NCI-H345 (cell line): ENCODE measurements around the gene ATG9A.
"Not testable (repeated sequence)": the region's sequence is repeated elsewhere in the genome, so short reads cannot be mapped to it uniquely, and the experiment has no call there.

Experiments used
- DNase-seq: peaks from one replicate; lab custom pipeline; 2025; lab: John Stamatoyannopoulos, UW

Gene ATG9A

DNA sequence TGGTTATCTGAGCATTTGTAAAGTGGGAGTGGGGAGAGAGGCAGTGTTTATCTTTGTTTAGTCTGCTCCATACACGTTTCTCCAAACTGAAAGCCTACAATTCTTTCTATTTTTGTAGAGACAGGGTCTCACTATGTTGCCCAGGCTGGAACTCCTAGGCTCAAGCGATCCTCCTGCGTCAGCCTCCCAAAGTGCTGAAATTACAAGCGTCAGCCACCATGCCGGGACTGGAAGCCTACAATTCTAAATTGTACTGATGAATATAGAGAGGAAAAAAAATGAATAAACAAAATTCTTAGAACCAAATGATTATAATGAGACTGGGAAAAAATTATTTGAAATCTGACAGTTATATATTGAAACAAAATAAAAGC lies 24.3 kb downstream of the ATG9A start:
- no peak for DNase-seq

GRCh38 chr2:219204425-219205164 lies 24.8 kb downstream of the ATG9A start:
- DNase-seq, result no peak

GRCh38 chr2:219201331-219201730 lies 28.1 kb downstream of the ATG9A start:
- not testable (repeated sequence) for DNase-seq

DNA sequence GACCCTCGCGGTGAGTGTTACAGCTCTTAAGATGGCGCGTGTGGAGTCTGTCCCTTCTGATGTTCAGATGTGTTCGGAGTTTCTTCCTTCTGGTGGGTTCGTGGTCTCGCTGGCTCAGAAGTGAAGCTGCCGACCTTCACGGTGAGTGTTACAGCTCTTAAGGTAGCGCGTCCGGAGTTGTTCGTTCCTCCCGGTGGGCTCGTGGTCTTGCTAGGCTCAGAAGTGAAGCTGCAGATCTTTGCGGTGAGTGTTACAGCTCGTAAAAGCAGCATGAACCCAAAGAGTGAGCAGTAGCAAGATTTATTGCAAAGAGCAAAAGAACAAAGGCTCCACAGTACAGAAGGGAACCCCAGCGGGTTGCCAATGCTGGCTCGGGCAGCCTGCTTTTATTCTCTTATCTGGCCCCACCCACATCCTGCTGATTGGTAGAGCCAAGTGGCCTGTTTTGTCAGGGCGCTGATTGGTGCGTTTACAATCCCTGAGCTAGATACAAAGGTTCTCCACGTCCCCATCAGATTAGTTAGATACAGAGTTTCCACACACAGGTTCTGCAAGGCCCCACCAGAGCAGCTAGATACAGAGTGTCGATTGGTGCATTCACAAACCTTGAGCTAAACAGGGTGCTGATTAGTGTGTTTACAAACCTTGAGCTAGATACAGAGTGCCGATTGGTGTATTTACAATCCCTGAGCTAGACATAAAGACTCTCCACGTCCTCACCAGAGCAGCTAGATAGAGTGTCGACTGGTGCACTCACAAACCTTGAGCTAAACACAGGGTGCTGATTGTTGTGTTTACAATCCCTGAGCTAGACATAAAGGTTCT lies 28.7 kb downstream of the ATG9A start:
- DNase-seq, result not testable (repeated sequence)

- no peak for DNase-seq
Observed at GRCh38 chr2:219199470-219200211, 29.8 kb downstream of the ATG9A start.

GRCh38 chr2:219198974-219199373 lies 30.5 kb downstream of the ATG9A start:
- no peak for DNase-seq

GRCh38 chr2:219197388-219197787 lies 32.0 kb downstream of the ATG9A start:
- DNase-seq, result no peak

- DNase-seq, result no peak
Observed at GRCh38 chr2:219186754-219187456, 42.5 kb downstream of the ATG9A start.

DNA sequence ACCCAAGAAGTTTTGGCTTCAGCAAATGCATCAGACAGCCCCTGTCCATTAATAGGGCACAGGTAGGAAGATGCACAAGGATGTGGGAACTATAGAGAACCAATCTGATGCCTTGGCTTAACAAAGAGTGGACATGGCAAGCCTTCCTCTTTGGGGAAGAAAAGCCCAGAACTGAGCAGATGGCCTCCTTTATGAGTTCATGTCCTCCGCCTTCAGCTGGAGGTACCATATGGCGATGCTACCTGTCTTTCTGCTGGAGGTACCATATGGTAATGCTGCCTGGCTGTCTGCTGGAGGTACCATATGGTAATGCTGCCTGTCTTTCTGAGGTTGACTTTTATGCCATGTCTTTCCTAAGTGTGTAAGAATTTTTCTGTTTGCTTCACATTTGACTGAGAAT lies 45.3 kb downstream of the ATG9A start:
- no peak for DNase-seq

DNA sequence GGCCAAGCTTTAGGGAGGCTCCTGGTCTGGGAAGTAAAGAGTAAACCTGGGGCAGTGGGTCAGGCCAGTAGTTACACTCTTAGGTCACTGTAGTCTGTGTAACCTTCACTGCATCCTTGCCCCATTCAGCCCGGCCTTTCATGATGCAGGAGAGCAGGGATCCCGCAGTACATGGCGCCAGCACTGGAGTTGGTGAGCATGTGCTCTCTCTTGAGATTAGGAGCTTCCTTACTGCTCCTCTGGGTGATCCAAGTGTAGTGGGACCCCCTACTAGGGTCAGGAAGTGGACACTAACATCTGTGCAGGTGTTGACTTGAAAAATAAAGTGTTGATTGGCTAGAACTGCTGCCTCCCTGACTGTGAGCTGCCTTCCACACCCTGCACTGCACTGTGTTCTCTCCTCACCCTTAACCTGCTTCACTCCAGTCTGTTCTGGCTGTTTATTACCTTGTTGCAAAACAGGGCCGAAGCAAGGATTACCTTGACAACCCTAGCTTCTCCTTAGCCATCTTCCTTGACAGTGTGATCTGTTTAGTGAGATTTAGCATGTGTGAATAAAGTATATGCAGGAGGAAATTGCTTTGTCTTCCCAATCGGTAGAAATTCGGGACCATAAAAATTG lies 46.2 kb downstream of the ATG9A start:
- no peak for DNase-seq

DNA sequence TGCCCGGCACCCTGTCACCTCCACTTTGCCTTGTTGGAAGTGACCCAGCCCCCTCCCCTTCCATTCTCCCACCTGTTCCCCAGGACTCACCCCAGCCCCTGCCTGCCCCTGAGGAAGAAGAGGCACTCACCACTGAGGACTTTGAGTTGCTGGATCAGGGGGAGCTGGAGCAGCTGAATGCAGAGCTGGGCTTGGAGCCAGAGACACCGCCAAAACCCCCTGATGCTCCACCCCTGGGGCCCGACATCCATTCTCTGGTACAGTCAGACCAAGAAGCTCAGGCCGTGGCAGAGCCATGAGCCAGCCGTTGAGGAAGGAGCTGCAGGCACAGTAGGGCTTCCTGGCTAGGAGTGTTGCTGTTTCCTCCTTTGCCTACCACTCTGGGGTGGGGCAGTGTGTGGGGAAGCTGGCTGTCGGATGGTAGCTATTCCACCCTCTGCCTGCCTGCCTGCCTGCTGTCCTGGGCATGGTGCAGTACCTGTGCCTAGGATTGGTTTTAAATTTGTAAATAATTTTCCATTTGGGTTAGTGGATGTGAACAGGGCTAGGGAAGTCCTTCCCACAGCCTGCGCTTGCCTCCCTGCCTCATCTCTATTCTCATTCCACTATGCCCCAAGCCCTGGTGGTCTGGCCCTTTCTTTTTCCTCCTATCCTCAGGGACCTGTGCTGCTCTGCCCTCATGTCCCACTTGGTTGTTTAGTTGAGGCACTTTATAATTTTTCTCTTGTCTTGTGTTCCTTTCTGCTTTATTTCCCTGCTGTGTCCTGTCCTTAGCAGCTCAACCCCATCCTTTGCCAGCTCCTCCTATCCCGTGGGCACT lies 46.9 kb downstream of the ATG9A start:
- DNase-seq, result no peak

GRCh38 chr2:219181531-219181930 lies 47.9 kb downstream of the ATG9A start:
- DNase-seq, result no peak

- DNase-seq, result no peak
Observed at GRCh38 chr2:219180961-219181360, 48.5 kb downstream of the ATG9A start.

- no peak for DNase-seq
Observed at GRCh38 chr2:219179601-219180465, 49.6 kb downstream of the ATG9A start.

- peak; percentile 36 for DNase-seq
Observed at GRCh38 chr2:219178377-219179175, 50.9 kb downstream of the ATG9A start.

DNA sequence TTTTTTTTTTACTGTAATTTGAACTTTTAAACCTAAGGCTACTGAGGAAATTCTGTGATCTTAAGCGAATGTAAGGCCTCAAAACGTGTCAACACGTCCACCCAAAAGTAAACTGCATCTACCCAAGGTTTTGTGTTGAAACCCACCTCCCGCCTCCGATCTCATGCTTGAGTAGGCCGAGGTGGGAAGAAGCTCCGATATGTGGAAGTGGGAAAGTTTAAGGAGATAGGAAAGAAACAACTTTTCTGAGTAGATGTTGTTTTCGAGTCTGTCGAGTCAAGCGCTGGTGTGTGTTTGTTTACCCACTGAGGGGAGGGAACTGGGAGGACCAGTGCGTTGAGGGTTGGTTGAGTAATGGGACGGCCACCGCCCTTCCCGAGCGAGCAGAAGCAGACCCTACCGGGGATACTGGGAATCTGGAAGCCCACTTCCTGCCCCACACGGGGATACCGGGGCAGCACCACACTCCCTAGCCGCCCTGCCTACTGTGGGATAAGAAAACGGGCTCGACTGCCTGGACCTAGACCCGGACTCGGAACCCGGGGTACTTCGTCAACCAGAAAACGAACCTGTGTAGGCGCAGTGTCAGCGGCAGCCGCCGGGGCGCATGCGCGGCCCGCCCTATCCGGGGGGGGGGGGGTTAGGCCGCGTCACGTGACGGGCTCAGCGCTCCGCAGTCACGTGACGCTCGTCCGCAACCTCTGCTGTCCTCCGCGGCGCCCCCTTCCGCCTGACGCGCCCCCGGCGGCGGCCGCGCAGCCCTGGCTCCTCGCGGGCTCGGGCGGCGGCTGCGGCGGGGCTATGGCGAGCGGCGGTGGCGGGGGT lies 51.7 kb downstream of the ATG9A start, which contains the start of gene RETREG2:
Gene RETREG2 (plus strand): TSS at position 724 of the 825 bp plus-strand sequence. CDS start 78 bp downstream, at position 802.
- peak; percentile 88 for DNase-seq

DNA sequence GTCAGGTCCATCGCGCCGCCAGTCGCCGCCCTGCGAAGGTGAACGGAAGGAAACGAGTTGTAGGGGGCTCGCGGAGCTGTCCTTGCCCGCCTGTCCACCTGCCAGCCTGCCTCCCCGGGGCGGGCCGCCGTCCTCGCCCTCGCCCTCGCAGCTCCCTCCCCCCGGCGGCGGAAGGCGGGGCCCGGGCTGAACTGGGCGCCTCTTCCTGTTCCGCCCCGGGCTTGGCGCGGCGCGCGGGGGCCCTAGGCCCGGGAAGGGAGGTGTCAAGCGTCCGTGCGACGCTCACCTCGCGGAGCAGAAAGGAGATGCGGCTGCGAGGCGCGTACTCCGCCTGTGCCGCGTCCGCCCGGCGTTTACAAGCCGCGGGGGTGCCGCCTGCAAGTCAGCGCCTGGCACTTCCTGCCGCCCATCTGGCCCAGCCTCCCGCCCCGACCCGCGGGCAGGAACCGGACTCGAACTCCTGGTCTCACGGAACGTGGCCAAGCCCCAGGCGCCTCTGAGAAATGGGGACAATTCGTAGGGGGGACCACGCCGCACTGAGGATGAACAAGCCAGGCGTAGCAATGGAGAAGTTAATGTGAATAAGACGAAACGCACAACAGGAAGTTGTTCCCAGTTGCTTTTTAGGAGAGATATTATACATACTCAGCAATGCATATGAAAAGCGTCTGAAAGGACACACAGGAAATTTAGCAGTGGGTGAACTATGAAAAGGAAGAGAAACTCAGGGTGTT lies 52.5 kb downstream of the ATG9A start, which contains the start of gene CNPPD1:
Gene CNPPD1 (minus strand): TSS at position 108 of the 734 bp plus-strand sequence. CDS start 97 bp downstream, at position 11.
- peak; percentile 88 for DNase-seq
